ENCODE data around the gene DSCAM.

GRCh38 chr21:40018871-40019475 is 828.0 kb downstream of the DSCAM start:
- TF ChIP-seq CTCF (IDR thresholded peaks at IDR 0.05 in 4 of 5, conservative IDR thresholded peaks at IDR 0.05 in 1 of 5): no peak
- no peak for TF ChIP-seq POLR2A (IDR thresholded peaks at IDR 0.05)
